Tongue (tissue), 2 donors: Measurements from ENCODE around the gene KLC3. TPM values are rescaled to one million over a fixed set of nuclear protein-coding genes. Genes with fewer than 3 reads are reported as not detected.
"Not testable (repeated sequence)": the region's sequence is repeated elsewhere in the genome, so short reads cannot be mapped to it uniquely, and the experiment has no call there.

Experiments used
- DNase-seq: peaks from one replicate; pipeline ENCODE4 v3.0.0-alpha.2; 2015
- total RNA-seq: library from RNA; depleted of rRNA; stranded (reverse); fragments of >200 nt; gene quantifications from one replicate; pipeline ENCODE4 v1.2.3, GENCODE V29; 2014

Gene KLC3
- 13.7 TPM for total RNA-seq

DNA sequence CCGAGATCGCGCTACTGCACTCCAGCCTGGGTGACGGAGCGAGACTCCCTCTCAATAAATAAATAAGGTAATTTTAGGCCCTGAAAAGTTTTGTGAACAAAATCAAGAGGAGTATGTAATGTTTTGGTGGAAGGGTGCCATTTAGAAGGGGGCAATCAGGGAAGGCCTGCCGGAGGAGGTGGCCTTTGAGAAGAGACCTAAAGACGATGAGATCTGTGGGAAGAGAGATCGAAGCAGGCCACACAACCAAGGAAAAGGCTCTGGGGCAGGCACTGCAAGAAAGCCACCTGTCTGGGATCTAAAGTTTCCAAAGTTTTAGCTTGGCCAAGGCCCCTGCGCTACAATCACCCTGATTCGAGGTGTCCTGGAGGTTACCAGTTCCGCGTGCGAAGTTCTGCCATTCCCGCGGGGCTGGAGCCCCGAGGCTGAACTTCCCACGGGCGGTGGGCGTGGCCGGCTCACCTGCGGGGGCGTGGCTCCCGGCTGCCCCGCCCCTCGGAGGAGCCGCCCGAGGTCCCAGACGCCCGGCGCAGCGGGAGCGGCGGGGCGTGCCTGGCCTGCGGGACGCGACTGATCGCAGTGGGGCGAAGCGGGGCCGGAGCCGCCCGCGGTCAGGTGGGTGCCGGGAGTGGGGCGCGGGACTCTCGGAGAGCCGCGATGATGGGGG lies at the start of gene KLC3:
KLC3 (plus strand) TSS at position 519 of the 667 bp plus-strand sequence. CDS start 4,792 bp downstream, outside the sequence.
- no peak for DNase-seq

DNA sequence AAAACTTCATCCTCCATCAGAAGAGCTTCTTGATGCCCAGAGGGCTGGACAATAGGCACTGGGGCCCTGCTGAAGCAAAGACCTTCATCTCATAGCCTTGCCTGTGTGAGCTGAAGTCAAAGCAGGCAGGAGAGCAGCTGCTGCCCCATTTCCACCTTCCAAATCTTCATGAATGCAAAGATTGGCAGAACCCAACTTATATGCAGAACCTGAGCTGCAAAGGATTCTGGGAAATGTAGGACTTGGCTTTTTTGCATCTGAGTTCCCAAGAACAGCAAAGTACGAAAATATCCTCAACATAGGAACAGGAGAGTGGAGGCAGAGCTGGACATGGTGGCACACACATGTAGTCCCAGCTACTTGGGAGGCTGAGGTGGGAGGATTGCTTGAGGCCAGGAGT lies 48.7 kb upstream of the KLC3 start:
- DNase-seq = no peak

DNA sequence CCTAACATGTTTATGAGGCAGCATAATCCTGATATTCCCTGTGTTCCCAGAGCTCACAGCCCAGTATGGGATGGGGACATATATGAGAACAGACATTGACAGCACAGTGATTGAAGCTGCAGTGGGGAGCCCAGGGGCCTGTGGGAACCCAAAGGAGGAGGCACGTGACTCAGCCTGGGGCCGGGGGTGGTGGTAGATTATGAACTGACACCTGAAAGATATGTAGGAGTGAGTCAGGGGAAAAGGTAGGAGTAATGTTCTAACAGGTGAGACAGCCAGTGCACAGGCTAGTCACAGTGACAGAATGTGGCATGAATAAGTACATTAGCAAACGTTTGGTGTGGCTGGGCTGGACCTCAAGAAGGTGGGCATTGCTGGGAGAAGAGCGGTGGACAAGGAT lies 46.9 kb upstream of the KLC3 start:
- DNase-seq = no peak

DNA sequence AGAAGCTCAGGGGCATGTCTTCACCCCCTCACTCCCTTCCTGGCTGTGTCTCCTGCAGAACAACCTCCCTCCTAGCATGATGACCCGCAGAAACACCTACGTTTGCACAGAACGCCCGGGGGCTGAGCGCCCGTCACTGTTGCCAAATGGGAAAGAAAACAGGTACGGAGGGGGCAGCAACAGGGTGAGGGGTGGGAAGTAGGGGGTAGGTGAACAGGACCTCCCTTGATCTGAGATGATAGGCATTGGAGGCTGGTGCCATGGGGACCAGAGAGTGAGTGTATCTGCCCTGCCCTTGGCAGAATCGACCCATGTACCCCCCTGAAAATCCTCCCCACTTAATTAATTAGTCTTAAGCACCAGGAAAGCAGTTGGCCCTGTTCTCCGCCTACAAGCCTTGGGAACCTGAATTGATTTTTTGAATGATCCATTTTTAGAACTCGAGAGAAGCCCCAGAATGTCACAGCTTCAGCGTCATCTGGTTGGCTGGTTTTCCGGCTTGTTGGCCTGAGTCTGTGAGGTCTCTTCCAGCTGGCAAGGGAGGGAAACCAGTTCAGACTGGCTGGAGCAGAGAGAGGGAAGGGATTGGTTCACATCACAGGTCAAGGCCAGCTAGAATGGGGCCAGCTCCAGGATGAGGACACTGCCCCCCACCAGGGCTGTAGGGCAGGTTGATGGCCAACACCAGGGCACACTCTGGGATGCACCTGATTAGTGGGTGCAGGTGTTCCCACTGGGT lies 46.1 kb upstream of the KLC3 start:
- peak; percentile 48 for DNase-seq

DNA sequence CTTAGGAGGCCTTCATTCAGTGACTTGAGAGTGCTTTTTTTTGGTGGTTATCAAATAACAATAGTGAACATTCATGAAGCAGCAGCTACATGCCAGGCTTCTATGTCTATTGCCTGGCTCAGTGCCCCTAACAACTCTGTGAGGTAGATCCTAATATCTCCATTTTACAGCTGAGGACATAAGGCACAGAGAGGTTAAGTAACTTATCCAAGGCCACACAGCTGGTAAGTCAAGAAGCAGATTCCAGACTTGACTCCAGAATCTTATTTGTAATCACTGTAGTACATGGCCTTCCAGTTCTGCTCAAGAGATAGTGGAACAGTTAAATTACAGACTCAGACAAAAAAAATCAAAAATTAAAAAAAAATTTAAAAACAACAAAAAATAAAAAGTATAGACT lies 44.7 kb upstream of the KLC3 start:
- no peak for DNase-seq

DNA sequence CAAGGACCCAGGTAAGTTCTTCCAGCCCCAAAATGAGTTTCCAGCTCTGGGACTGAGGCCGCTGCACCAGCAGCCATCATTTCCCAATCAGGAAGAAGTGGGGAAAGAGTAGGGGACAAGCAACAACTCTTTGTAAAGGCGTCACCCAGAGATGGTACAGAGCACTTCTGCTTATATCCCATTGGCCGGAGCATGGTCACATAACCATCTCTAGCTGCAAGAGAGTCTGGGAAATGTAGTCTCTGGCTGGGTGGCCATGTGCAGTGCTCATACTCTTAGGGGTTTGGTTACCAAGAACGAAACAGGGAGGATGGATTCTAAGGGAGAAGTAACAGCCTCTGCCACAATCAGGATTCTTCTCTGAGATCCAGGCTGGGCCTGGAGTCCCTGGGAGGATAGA lies 44.2 kb upstream of the KLC3 start:
- no peak for DNase-seq

DNA sequence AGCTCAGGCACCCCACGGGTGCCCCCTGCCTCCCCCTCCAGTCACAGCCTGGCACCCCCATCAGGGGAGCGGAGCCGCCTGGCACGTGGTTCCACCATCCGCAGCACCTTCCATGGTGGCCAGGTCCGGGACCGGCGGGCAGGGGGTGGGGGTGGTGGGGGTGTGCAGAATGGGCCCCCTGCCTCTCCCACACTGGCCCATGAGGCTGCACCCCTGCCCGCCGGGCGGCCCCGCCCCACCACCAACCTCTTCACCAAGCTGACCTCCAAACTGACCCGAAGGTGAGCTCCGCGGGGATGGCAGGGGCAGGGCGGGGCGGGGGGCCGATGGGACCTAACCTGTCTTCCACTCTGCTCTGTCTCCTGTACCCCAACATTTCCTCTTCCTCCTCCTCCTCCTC lies 42.9 kb upstream of the KLC3 start:
- DNase-seq = no peak

DNA sequence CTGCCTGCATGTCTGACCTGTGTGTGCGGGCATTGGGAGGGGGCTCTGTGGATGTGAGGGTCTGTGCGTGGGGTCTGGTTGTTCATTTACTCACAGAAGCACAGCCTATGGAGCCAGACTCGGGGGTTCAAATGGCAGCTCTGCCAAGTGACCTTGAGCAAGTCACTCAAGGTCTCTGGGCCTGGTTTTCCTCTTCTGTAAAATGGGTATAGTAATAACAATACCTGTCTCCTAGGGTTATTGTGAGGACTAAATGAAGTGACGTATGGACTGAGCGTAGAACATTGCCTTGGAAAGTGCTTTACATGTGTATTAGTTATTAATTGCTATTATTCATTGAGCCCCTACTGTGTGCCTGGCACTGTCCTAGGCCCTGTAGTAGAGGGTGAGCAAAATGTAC lies 42.3 kb upstream of the KLC3 start:
- DNase-seq = no peak

DNA sequence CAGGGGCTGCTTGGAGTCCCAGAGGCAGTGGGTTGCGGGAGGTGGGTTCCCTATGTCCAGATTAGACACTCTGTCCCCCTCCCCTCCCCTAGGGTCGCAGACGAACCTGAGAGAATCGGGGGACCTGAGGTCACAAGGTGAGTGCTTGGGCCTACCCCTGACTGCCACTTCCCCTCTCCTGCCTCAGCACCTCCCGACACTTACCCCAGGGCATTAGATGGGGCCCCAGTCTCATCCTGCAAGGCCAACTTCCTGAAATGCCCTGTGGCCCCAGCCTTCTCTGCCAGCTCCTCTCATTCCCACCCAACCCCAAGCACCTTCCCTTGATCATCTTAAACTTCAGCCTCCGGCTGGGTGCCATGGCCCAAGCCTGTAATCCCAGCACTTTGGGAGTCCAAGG lies 40.8 kb upstream of the KLC3 start:
- DNase-seq = no peak

DNA sequence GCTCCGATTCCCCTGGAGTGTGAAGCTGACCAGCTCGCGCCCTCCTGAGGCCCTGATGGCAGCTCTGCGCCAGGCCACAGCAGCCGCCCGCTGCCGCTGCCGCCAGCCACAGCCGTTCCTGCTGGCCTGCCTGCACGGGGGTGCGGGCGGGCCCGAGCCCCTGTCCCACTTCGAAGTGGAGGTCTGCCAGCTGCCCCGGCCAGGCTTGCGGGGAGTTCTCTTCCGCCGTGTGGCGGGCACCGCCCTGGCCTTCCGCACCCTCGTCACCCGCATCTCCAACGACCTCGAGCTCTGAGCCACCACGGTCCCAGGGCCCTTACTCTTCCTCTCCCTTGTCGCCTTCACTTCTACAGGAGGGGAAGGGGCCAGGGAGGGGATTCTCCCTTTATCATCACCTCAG lies 38.1 kb upstream of the KLC3 start:
- DNase-seq = no peak

DNA sequence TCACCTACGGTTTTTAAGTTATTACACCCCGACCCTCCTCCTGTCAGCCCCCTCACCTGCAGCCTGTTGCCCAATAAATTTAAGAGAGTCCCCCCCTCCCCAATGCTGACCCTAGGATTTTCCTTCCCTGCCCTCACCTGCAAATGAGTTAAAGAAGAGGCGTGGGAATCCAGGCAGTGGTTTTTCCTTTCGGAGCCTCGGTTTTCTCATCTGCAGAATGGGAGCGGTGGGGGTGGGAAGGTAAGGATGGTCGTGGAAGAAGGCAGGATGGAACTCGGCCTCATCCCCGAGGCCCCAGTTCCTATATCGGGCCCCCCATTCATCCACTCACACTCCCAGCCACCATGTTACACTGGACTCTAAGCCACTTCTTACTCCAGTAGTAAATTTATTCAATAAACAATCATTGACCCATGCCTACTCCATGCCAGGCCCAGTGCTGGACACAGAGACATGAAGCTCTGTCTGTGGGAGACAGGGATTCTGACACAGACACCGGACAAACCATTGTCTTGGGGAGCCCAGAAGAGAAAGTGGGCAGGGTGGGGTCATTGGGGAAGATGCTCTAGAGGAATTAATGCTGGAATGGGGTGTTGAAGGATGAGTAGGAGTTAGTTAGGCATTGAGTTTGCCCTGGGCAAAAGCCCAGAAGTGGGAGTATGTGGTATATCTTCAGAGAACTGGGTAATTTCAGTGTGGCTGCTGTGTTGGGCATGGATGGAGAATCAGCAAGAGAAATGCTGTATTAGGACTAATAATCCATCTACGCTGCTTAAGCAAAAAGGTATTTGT lies 37.1 kb upstream of the KLC3 start:
- no peak for DNase-seq

DNA sequence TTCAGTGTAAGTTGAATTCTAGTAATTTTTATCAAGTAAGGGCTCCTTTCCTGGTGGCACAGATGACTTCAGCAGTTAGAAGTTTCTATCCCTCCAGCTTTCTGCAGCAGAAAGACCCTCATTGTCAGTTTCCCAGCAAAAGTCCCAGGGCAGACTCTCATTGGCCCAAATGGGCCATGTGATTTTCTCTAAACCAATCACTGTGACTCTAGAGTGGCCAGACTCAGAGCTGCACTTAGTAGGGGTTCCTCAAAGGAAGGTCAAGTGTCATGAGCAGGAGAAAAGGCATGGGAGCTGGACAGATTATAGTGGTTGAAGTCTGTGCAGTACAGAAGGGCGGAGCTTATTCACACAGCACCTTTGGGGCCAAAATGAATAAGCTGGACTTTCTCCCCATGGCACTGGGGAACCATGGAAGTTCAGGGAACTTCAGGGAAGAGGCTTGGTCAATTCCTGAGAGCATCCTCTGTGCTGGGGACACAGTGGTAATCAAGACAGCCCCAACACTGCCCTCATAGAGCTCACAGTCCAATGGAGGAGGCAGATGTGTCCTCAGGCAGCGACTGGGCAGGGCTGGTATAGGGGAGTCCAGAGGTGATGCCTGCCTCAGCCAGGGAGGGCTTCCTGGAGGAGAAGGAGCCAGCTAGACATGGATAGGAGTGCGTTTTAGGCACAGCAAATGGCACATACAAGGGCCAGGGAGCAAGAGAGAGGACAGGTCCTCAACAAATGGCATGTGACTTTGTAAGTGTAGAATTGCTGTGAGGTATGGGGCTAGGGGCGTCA lies 36.2 kb upstream of the KLC3 start:
- DNase-seq = no peak

DNA sequence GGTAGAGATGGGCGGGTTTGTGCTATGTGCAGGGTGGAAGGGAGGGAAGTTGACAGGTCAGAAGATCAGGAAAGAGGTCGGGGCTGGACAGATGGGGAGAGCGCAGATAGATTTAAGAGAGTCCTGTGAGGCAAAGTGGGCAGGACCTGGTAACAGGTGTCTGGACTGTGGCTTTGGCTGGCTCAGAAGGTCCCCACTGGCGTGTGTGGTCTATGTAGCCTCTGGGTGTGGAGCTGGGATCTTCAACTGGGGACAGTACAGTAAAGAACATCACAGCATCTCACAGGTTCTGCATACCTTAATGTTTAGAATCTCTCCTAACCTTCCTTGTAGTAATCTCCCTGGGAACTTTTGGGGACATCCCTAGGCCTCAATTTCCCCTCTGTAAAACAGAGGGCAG lies 35.5 kb upstream of the KLC3 start:
- DNase-seq = no peak

DNA sequence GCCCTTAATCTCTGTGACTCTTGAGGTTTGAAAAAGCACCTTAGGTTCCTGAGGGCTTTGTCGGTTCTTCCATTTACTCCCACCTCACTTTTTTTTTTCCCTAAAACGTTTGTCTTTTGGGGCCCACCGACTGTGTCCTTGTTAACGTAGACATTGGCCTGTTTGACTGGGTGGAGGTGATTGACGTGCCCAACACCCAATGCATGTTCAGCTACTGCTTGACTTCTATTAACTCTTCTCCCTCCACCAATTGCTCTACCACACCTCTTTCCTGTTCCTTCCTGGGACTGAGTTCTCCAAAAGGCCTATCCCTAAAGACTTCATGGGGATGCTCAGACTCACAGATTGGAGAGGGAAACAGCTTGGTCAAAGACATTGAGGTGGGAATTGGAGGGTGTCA lies 35.1 kb upstream of the KLC3 start:
- DNase-seq = no peak

DNA sequence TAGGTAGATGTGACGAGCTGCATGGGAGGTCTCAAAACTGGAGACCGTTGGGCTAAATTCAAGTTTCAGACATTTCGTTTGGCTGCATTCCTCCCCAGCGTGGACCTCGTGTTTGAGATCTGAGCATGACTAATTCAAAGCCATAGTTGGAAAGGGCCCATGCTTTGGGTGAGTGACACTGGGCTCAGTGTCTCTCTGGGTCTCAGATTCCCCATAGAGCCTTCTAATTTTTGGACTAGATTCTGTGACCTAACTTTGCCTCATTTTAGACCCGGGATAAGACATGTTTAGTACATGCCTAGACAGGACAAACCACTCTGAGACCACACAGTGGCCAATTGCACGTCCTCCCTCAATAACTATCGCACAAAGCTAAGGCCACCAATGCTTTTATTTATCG lies 34.5 kb upstream of the KLC3 start:
- no peak for DNase-seq

DNA sequence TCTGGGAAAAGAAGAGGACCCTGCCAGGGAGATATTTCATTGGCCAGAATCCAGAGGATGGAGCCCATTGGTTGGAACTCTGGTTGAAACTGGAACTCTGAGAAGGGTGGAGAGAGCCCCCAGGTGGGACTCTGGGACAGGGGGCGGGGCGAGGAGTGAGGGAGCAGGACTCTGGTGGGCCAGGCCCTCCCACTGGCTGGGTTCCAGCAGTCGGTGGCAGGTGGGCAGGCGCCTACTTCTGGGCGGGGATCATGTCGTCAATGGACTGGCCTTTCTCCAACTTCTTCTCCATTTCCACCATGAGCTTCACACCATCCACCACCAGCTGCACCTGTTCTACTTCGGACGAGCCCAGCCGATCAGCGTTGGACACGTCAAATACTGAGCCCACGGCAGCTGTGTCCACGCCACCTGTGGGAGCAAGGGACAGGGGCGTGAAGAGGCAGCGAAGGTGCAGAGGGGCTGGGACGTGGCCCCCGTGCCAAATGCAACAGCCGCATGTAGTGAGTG lies 34.0 kb upstream of the KLC3 start:
- DNase-seq = peak; percentile 91

DNA sequence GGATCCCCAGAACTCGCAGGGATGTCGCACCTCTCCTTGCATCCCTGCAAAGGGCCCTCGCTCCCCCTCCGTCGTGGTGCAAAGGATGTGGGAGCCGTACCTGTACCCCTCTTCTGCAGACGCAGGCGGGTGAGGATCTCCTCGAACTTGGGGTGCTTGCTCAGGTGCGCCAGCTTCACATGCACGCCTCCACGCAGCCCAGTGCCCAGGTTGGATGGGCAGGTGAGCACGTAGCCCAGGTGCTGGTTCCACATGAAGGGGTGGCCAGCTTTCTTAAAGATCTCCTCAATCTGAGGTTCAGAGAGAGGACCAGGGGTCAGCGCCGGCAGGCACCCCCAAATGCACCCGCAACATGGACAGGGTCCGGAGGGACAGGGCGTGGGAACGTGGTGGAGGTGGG lies 33.2 kb upstream of the KLC3 start:
- DNase-seq = no peak

DNA sequence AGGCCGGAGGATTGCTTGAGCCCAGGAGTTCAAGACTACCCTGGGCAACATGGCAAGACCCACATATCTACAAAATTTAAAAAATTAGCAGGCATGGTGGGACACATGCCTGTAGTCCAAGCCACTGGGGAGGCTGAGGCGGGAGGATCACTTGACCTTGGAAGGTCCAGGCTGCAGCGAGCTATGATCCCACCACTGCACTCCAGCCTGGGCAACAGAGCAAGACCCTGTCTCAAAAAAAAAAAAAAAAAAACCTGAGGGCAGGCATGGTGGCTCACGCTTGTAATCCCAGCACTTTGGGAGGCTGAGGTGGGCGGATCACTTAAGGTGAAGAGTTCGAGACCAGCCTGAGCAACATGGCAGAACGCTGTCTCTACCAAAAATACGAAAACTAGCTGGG lies 31.2 kb upstream of the KLC3 start:
- not testable (repeated sequence) for DNase-seq

DNA sequence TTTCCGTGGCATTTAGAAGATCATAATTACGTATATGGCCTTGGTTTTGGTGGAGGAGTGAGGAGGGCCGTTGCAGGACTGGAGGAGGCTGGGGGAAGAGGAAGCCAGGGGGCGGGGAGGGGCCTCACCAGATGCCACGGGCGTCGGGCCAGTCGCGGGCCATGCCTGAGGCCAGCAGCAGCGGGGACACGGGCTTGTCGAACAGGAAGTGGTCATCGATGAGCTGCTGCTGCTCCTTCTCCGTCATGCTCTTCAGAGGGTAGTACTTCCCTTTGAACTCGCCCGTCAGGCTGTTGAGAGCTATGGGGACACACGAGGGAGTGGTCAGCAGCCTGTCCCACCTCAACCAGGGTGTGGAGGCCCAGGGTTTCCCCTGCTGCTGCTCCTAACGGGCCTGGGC lies 28.9 kb upstream of the KLC3 start:
- peak; percentile 44 for DNase-seq

DNA sequence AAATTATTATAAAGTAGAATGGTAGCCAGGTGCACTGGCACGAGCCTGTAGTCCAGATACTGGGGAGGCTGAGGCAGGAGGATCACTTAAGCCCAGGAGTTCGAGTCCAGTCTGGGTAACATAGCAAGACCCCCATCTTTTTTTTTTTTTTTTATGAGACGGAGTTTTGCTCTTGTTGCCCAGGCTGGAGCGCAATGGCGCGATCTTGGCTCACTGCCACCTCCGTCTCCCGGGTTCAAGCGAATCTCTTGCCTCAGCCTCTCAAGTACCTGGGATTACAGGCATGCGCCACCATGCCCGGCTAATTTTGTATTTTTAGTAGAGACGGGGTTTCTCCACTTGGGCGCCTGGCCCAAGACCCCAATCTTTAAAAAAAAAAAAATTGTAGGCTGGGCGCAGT lies 28.3 kb upstream of the KLC3 start:
- DNase-seq = not testable (repeated sequence)

DNA sequence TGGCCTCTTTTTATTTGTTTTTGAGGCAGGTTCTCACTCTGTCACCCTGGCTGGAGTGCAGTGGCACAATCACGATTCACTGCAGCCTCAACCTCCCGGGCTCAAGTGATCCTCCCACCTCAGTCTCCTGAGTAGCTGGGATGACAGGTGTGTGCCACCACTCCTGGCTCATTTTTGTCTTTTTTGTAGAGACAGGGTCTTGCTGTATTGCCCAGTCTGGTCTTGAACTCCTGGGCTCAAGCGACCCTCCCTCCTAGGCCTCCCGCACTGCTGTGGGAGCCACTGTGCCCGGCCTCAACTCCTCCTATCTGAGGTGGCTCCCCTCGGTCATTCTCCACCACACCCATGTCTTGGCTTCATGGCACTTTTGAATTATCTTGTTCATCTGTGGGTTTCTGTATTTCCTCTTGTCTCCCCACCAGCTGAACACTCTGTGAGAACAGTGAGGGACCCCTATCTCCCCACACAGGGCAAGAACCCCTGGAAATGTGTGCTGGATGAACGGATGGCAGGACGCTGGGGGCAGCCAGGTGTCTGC lies 25.8 kb upstream of the KLC3 start:
- DNase-seq = no peak

DNA sequence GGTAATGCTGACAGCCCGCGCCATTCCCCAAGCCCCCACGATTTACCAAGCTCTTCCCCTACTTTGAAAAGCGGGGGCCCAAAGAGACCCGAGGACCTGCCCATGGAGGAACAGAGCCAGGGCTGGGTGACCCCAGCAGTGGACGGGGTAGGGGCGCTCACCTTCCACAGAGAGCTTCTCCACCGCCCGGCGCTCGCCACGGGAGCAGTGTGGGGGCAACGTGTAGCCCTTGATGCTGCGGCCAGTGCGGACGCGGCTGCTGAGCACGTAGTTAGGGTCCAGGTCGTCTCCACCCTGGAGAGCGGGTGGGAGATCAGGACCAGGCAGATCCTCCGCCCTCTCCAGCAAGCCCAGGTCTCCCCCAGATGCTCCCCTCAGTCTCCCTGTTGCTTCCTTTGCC lies 25.2 kb upstream of the KLC3 start:
- no peak for DNase-seq
